NCI-H510A treated with DMSO at 0.1 percent for 48 hours (cell line): ENCODE results near the gene LYRM2.

Experiments used
- DNase-seq: peaks from one replicate; lab custom pipeline; 2025; lab: John Stamatoyannopoulos, UW

LYRM2 gene

GRCh38 chr6:89638320-89639195, at the start of gene LYRM2:
TSS of gene LYRM2 (minus strand) at chr6:89638747. CDS start at chr6:89638716, 31 bp downstream.
- DNase-seq = peak; percentile 73

- DNase-seq = no peak
These were observed 49.8 kb upstream of the LYRM2 start for GRCh38 chr6:89688328-89688727.

- DNase-seq = no peak
These were observed 46.8 kb upstream of the LYRM2 start for GRCh38 chr6:89685311-89685710.

GRCh38 chr6:89682991-89683390, 44.4 kb upstream of the LYRM2 start:
- no peak for DNase-seq

- no peak for DNase-seq
These were observed 43.5 kb upstream of the LYRM2 start for GRCh38 chr6:89681983-89682564.

GRCh38 chr6:89680551-89680950, 42.0 kb upstream of the LYRM2 start:
- no peak for DNase-seq

GRCh38 chr6:89680150-89680549, 41.6 kb upstream of the LYRM2 start:
- DNase-seq = no peak

- no peak for DNase-seq
These were observed 40.9 kb upstream of the LYRM2 start for GRCh38 chr6:89679215-89680120.

GRCh38 chr6:89678531-89678930, 40.0 kb upstream of the LYRM2 start:
- DNase-seq = no peak

- DNase-seq = no peak
These were observed 37.6 kb upstream of the LYRM2 start for GRCh38 chr6:89675949-89676748.

GRCh38 chr6:89670935-89671565, 32.5 kb upstream of the LYRM2 start:
- DNase-seq = no peak

GRCh38 chr6:89669002-89669401, 30.5 kb upstream of the LYRM2 start:
- DNase-seq = no peak

GRCh38 chr6:89667872-89668556, 29.5 kb upstream of the LYRM2 start:
- DNase-seq = no peak

- DNase-seq = no peak
These were observed 24.2 kb upstream of the LYRM2 start for GRCh38 chr6:89662659-89663223.

- no peak for DNase-seq
These were observed 23.0 kb upstream of the LYRM2 start for GRCh38 chr6:89661559-89661958.

- no peak for DNase-seq
These were observed 22.4 kb upstream of the LYRM2 start for GRCh38 chr6:89660981-89661380.

GRCh38 chr6:89657445-89658158, 19.1 kb upstream of the LYRM2 start:
- no peak for DNase-seq

GRCh38 chr6:89655122-89655521, 16.6 kb upstream of the LYRM2 start:
- DNase-seq = no peak

- no peak for DNase-seq
These were observed 12.0 kb upstream of the LYRM2 start for GRCh38 chr6:89650579-89650978.

- no peak for DNase-seq
These were observed 11.1 kb upstream of the LYRM2 start for GRCh38 chr6:89649682-89650081.
